ENCODE results near the gene KRT76.

The KRT76 gene

GRCh38 chr12:52776913-52777395 lies at the start of gene KRT76:
Gene KRT76 (minus strand): TSS chr12:52777345. CDS start chr12:52777291, 54 bp downstream.
- no peak for DNase-seq

DNA sequence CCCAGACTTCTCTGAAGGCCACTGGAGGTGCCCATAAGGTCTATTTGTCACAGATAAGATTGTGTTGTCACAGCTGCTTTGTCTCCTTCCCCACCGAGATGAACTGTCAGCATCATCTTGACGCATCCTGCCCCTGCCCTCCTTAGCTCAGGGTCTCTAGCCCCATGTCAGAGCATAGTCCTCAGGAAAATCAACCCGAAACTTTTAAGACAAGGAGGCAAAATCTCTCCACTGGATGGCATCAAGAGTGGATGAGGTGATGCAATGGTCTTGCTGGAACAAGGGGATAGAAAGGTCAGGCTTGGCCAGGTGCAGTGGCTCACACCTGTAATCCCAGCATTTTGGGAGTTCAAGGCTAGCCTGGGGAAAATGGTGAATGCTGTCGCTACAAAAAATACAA lies 48.8 kb upstream of the KRT76 start:
- DNase-seq: no peak

- no peak for DNase-seq
These were observed 47.7 kb upstream of the KRT76 start for GRCh38 chr12:52824741-52825410.

- no peak for DNase-seq
These were observed 46.8 kb upstream of the KRT76 start for GRCh38 chr12:52823761-52824450.

DNA sequence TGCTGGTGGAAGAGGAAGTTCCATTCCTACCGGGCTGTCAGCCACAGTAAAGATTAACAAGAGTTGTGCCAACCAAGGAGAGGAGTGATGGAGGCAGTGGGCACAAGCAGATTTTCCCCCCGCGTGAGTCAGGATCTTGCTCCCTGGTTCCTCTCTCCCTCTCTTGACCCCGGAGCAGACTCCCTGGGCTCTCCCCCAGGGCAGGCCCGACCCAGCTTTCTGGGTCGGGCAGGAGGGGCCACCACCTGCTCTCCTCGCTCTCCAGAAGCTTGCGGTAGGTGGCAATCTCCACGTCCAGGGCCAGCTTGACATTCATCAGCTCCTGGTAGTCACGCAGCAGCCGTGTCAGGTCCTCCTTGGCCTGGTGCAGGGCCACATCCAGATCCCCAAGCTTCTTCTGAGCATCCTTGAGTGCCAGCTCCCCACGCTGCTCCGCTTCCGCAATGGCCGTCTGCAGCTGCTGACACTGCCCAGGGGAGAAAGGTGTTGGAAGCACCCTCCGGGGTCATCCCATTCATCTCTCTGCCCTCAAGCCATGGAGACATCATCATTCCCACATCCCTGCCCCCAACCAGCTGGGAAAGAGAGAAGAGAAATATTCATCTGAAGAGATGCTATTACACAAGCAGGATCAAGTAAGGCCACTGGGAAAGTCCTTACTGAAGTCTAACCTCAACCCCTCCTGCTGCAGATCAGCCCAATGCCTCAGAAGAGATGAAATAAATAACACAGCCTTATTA lies 45.8 kb upstream of the KRT76 start:
- DNase-seq: no peak

DNA sequence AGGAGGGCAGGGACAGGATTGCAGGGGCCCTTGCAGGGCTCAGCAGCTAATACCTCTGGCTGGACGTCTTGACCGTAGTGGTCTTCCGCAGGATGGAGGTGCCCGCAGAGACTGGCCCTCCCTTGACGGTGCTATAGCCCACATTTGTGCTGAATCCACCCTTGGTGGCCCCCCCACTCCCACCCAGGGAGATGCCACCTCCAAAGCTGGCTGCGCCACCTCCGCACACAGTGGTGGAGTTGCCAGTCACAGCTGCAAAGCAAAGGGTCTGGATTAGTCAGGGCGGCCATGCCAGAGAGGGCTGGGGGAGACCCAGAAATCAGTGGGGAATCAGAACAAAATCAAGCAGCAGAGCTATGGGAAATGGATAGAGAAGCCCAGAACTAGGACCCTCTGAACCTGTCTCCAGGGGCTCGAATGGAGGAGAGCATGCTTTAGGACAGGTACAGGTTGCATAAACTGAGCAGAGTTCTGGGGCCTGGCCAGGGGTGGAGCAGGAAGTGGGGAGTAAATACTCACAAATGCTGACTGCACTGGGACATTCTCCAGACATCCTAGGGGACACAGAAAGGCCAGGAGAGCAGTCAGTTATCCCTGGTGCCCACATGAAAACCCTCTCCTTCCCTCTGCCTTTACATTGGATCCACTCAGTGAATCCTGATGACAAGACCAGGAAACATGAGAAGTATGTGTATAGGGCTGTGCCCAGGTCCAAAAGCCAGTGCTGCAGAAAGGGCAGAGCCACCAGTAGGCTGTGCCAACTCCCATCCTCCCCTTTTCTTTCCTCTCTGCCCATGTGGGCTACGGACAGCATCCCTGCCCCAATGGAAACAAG lies 44.9 kb upstream of the KRT76 start:
- no peak for DNase-seq

GRCh38 chr12:52821071-52821730 lies 44.1 kb upstream of the KRT76 start:
- DNase-seq: no peak

DNA sequence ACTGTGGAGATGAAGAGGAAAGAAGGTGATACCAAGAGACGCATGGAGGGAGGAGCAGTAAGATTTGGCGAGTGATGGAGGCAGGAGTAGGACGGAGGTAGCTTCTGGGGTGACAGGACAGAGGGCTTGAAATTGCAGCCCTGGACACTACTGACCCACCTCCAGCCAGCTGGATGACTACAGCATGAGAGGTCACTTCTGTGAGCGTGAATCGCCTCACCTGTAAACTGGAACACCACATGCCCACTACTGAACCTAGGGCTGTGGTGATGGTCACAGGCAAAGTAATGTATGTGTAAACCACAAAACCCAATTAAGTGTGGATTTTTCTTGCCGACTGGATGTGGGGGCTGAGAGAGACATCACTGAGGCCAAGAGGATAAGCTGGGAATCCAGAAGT lies 43.4 kb upstream of the KRT76 start:
- DNase-seq: no peak

- no peak for DNase-seq
These were observed 42.8 kb upstream of the KRT76 start for GRCh38 chr12:52819731-52820510.

GRCh38 chr12:52818887-52819420 lies 41.8 kb upstream of the KRT76 start:
- DNase-seq: no peak

DNA sequence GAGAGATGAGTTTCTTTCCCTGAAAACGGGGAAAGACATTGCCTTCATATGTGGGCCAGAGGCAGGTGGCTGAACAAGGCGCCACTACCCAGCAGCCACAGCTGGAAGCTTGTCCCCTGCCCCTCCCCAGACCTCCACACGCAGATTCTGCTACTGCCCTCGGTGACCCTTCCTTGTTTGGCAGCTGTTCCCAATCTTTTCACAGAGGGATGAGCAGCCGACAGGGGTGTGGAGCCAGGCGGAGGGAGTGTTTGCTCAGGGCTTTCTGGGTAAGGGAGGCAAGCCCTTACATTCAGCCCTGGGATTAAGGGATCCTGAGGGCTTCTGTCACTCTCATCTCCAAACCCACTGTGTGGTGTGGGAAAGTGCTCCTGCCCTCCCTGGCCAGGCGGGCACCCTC lies 41.2 kb upstream of the KRT76 start:
- no peak for DNase-seq

GRCh38 chr12:52817699-52818238 lies 40.6 kb upstream of the KRT76 start:
- no peak for DNase-seq

GRCh38 chr12:52817003-52817698 lies 40.0 kb upstream of the KRT76 start:
- no peak for DNase-seq

- DNase-seq: no peak
These were observed 38.8 kb upstream of the KRT76 start for GRCh38 chr12:52815676-52816588.

- DNase-seq: no peak
These were observed 38.0 kb upstream of the KRT76 start for GRCh38 chr12:52815161-52815560.

DNA sequence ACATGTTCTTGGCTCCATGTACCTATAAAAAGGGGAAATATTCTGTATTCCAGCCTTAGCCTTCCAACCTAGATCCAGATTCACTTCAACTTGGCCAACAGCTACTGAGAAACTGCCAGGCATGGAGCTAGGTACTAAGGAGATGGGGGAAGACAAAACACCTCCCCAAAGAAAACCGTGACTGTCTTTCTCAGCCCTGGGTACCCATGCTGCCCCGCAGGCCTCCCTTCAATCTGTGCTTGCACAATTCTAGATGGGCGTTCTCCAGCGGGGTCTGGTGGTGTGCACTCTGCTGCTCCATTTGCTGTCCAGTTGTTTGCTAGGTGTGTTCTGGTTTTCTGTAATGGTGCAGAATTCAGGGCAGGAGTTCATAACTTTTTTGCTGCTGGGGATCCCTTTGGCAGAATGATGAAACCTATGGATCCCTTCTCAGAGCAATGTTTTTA lies 37.6 kb upstream of the KRT76 start:
- no peak for DNase-seq

- no peak for DNase-seq
These were observed 37.0 kb upstream of the KRT76 start, which contains the start of gene KRT4 for GRCh38 chr12:52813885-52814709. Gene KRT4 (minus strand): TSS chr12:52814116. CDS start chr12:52814058, 58 bp downstream.
